ENCODE measurements around the gene MFSD6. TPM values are rescaled to one million over a fixed set of nuclear protein-coding genes. Genes with fewer than 3 reads are reported as not detected.

MFSD6 gene
- polyA plus RNA-seq, 1 of the 3 experiments (the other 2 are of a cell fraction): 15.1 TPM

- Histone ChIP-seq H3F3A (replicated peaks; ENCODE audit: insufficient read depth) (no peaks in the 10 kb centered on the region), H3K79me2 (ENCODE audit: insufficient read depth) (no peaks in the 10 kb centered on the region), H3K9me3 (no peaks in the 10 kb centered on the region), H3K36me3 (replicated peaks in 1 of 2; ENCODE audit: control insufficient read depth in 1 of 2, insufficient read depth in 2 of 2, low read length in 1 of 2) (no peaks in the 10 kb centered on the region), H3K4me3 (ENCODE audit: low read depth in 2 of 2, low read length in 1 of 2) (no peak overlapping the region), H4K20me1 (ENCODE audit: insufficient read depth) (no peaks in the 10 kb centered on the region), H3K9ac (no peak overlapping the region), H2AFZ (ENCODE audit: low read depth) (no peak overlapping the region), H3K4me2 (no peak overlapping the region), H3K9me2 (no peaks in the 10 kb centered on the region), H3K27ac (ENCODE audit: low read depth in 2 of 2, low read length in 1 of 2) (no peak overlapping the region), H3K4me1 (ENCODE audit: control insufficient read depth in 1 of 2, insufficient read depth in 2 of 2, low read depth in 1 of 2, low read length in 1 of 2) (peaks cover 0 to 4% of the 10 kb centered on the region in 2 experiments; a peak in 2 of 4 replicates), H3K27me3 (ENCODE audit: insufficient read depth) (no peaks in the 10 kb centered on the region)
- CTCF ChIA-PET: no interaction called here
- POLR2A ChIA-PET: no interaction called here
- WGBS (ENCODE audit: low lambda C conversion rate): 86% methylated on average over 8 of the region's 8 CpGs
- DNase-seq: no peak
- TF ChIP-seq RXRA (IDR thresholded peaks at IDR 0.05; ENCODE audit: borderline replicate concordance, low read depth) (no peak), EP300 (IDR thresholded peaks at IDR 0.05; ENCODE audit: borderline replicate concordance in 1 of 2, low read depth in 1 of 2, low read length in 1 of 2) (no peak), REST (IDR thresholded peaks at IDR 0.05; ENCODE audit: low read depth, low read length) (no peak), FOSL2 (IDR thresholded peaks at IDR 0.05; ENCODE audit: borderline replicate concordance, low read depth) (no peak), RCOR1 (IDR thresholded peaks at IDR 0.05; ENCODE audit: low read length) (no peak), FOXJ3 (CRISPR knock-in tag; IDR thresholded peaks at IDR 0.05) (no peak), SIN3A (IDR thresholded peaks at IDR 0.05; ENCODE audit: borderline replicate concordance, low read depth, low read length) (no peak), GABPA (IDR thresholded peaks at IDR 0.05; ENCODE audit: low read depth) (no peak), CHD2 (IDR thresholded peaks at IDR 0.05; ENCODE audit: low read length, partially characterized antibody) (no peak), RAD21 (IDR thresholded peaks at IDR 0.05; ENCODE audit: low read length) (no peak), GATA2 (CRISPR knock-in tag; IDR thresholded peaks at IDR 0.05) (no peak)
These were observed 50.4 kb downstream of the MFSD6 start for GRCh38 chr2:190458352-190459107.

GRCh38 chr2:190459881-190460280 is 51.7 kb downstream of the MFSD6 start:
- H3K4me2 ChIP-seq: no peak overlapping the region
- DNase-seq: no peak
- H3K4me1 ChIP-seq (ENCODE audit: control insufficient read depth in 1 of 2, insufficient read depth in 2 of 2, low read depth in 1 of 2, low read length in 1 of 2): peaks cover 3 to 4% of the 10 kb centered on the region in 2 experiments; a peak in 3 of 4 replicates
- H2AFZ ChIP-seq (ENCODE audit: low read depth): no peak overlapping the region
- no peaks in the 10 kb centered on the region for H4K20me1 ChIP-seq (ENCODE audit: insufficient read depth)
- WGBS (ENCODE audit: low lambda C conversion rate): 88% methylated on average over 1 of the region's 1 CpG
- TF ChIP-seq JUND (IDR thresholded peaks at IDR 0.05) (no peak), USF2 (IDR thresholded peaks at IDR 0.05; ENCODE audit: borderline replicate concordance, low read depth, low read length) (no peak)
- H3K27me3 ChIP-seq (ENCODE audit: insufficient read depth): no peaks in the 10 kb centered on the region
- ChIA-PET POLR2A (interaction anchor here (0.6 kb wide), 1 partner anchor 321 kb away, joined by 3 read pairs; no protein-coding TSS in a partner anchor), CTCF (interaction anchor here (1.1 kb wide), 2 partner anchors 9 to 13 kb away, joined by 3 to 4 read pairs; no protein-coding TSS in a partner anchor)
- H3K4me3 ChIP-seq (ENCODE audit: low read depth in 2 of 2, low read length in 1 of 2): no peak overlapping the region
- H3F3A ChIP-seq (replicated peaks; ENCODE audit: insufficient read depth): no peaks in the 10 kb centered on the region
- H3K79me2 ChIP-seq (ENCODE audit: insufficient read depth): no peaks in the 10 kb centered on the region
- H3K9me3 ChIP-seq: no peaks in the 10 kb centered on the region
- H3K9me2 ChIP-seq: no peaks in the 10 kb centered on the region
- H3K36me3 ChIP-seq (replicated peaks in 1 of 2; ENCODE audit: control insufficient read depth in 1 of 2, insufficient read depth in 2 of 2, low read length in 1 of 2): no peaks in the 10 kb centered on the region
- no peak overlapping the region for H3K9ac ChIP-seq
- no peak overlapping the region for H3K27ac ChIP-seq (ENCODE audit: low read depth in 2 of 2, low read length in 1 of 2)
